Mesothelial cell of epicardium (in vitro differentiated cells): ENCODE measurements around the gene JOSD2. TPM values are rescaled to one million over a fixed set of nuclear protein-coding genes. Genes with fewer than 3 reads are reported as not detected.

Experiments used
- DNase-seq, 2 experiments: peaks; one replicate each; pipeline ENCODE4 v3.0.0; 2021; ENCODE audit warnings: low spot score in 2 of 2; ENCODE audit not compliant: unreplicated experiment in 2 of 2
- H3K27ac Mint-ChIP-seq: 2 replicates; pipeline ENCODE4 v1.8.0; 2021; ENCODE audit warnings: mixed read lengths
- H3K27me3 Mint-ChIP-seq: 2 replicates; pipeline ENCODE4 v1.8.0; 2021; ENCODE audit warnings: low read depth, mixed read lengths
- H3K36me3 Mint-ChIP-seq: 2 replicates; pipeline ENCODE4 v1.8.0; 2021; ENCODE audit warnings: mixed read lengths
- H3K4me1 Mint-ChIP-seq: 2 replicates; pipeline ENCODE4 v1.8.0; 2021; ENCODE audit warnings: mixed read lengths
- H3K4me3 Mint-ChIP-seq: 2 replicates; pipeline ENCODE4 v1.8.0; 2021; ENCODE audit warnings: mild to moderate bottlenecking, moderate library complexity, mixed read lengths
- H3K9me3 Mint-ChIP-seq: 2 replicates; pipeline ENCODE4 v1.8.0; 2021; ENCODE audit warnings: mixed read lengths
- total RNA-seq: library from RNA; stranded (reverse); gene quantifications from 3 replicates; pipeline ENCODE4 v1.2.1, GENCODE V29; 2021
- TF ChIP-seq, protein P1 (sequence below): fragments of 200-600 bp; sonication (generic); IDR thresholded peaks from one replicate; pipeline ENCODE4 v1.5.0; 2021; ENCODE audit warnings: antibody characterized with exemption; ENCODE audit not compliant: unreplicated experiment

The JOSD2 gene
- total RNA-seq, 1 donor from 2014 or later = 17.5 TPM

DNA sequence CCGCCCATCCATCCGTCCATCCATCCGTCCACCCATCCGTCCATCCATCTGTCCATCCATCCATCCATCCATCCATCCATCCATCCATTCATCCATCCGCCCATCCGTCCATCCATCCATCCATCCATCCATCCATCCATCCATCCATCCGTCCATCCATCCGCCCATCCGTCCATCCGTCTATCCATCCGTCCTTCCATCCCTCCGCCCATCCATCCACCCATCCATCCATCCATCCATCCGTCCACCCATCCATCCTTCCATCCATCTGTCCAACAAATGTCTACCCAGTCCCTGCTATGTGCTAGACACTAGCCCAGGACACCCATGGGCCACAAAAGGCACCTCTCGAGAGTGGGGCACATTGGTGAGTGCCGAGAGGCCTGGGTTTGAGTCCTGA is 41.5 kb upstream of the JOSD2 start:
- peaks cover 20% of the 10 kb centered on the region for H3K4me1 Mint-ChIP-seq
- DNase-seq = no peak
- peaks cover 83% of the 10 kb centered on the region for H3K27me3 Mint-ChIP-seq
- TF ChIP-seq, protein P1, sequence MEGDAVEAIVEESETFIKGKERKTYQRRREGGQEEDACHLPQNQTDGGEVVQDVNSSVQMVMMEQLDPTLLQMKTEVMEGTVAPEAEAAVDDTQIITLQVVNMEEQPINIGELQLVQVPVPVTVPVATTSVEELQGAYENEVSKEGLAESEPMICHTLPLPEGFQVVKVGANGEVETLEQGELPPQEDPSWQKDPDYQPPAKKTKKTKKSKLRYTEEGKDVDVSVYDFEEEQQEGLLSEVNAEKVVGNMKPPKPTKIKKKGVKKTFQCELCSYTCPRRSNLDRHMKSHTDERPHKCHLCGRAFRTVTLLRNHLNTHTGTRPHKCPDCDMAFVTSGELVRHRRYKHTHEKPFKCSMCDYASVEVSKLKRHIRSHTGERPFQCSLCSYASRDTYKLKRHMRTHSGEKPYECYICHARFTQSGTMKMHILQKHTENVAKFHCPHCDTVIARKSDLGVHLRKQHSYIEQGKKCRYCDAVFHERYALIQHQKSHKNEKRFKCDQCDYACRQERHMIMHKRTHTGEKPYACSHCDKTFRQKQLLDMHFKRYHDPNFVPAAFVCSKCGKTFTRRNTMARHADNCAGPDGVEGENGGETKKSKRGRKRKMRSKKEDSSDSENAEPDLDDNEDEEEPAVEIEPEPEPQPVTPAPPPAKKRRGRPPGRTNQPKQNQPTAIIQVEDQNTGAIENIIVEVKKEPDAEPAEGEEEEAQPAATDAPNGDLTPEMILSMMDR = no peak
- H3K9me3 Mint-ChIP-seq = no peaks in the 10 kb centered on the region
- H3K4me3 Mint-ChIP-seq = peak overlapping the region; percentile 26
- no peak overlapping the region for H3K27ac Mint-ChIP-seq
- no peaks in the 10 kb centered on the region for H3K36me3 Mint-ChIP-seq

DNA sequence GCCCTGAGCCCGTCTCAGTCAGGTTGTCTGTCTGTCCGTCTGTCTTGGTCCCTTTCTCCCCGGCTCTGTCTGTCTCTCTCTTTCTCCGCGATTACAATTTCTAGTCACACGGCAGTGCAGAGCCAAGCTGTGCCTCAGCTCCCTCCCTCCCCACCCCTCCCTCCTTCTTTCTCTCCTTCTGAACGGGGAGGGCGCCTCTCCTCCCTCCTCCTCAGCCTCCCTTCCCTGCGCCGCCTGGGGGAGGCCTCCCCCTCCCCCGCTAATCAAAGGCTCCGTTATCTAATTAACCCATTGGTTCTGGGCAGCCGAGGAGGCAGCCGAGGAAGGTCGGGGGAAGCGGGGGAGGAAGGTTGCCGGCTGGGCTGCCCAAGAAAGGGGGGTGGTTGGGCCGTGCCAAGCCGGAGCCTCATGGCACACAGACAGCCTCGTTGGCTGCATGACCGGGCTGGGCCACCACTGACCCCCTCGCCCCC is 40.8 kb upstream of the JOSD2 start:
- TF ChIP-seq, protein P1 = no peak
- Mint-ChIP-seq H3K36me3 (no peaks in the 10 kb centered on the region), H3K27me3 (peaks cover 83% of the 10 kb centered on the region), H3K4me3 (peak overlapping the region; percentile 70), H3K4me1 (peaks cover 15% of the 10 kb centered on the region), H3K27ac (no peak overlapping the region), H3K9me3 (no peaks in the 10 kb centered on the region)
- DNase-seq = no peak

DNA sequence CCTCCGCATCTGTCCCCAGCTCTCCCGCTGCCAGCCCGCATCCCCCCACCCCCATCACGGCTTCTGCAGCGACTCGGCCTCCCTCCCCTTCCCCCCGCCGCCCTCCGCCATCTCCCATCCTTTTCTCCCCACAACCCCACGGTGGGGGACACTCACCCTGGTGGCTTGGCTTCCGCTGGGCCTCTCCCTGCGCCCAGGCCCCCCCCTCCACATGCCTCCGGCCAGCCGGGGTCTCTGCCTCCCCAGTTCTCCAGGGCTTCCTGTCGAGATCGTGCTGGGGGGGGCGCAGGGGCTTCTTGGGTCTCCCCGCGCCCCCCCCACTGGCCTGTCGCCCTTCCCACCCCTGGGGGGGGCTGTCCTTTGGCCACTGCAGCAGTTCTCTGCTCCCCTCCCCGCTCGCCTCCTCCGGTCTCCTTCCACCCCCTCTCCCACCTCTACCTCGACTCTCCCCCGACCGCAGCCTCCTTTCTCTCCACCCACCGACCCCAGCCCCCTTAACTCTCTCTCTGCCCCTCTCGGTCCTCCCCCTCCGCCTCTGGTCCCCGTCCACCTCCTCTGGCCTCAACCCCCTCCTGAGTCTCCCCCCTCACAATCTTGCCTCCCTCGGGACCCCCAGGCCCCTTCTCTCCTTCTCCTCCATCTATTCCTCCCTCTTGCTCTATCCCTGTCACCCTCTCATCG is 40.2 kb upstream of the JOSD2 start:
- Mint-ChIP-seq H3K27me3 (peaks cover 83% of the 10 kb centered on the region), H3K9me3 (no peaks in the 10 kb centered on the region), H3K4me3 (peak overlapping the region; percentile 70), H3K36me3 (no peaks in the 10 kb centered on the region), H3K4me1 (peaks cover 10% of the 10 kb centered on the region), H3K27ac (no peak overlapping the region)
- DNase-seq = no peak
- TF ChIP-seq, protein P1 = no peak

DNA sequence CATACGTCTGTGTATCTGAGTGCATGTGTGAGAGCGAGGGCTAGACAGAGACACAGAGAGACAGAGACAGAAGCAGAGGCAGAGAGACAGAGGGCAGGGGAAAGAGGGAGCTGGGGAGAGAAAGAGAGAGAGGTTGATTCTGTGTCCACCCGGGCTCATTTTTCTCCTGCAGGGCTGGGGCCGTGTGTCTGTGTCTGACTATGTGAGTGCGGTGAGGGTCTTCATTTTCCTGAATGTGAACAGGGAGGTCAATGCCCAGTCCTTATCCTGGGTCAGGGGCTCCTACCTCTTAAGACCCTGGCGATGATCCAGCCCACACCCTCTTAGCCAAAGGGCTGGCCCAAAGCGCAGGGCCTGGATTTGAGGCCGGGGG is 39.6 kb upstream of the JOSD2 start:
- H3K4me3 Mint-ChIP-seq = peak overlapping the region; percentile 70
- H3K27ac Mint-ChIP-seq = no peak overlapping the region
- no peaks in the 10 kb centered on the region for H3K9me3 Mint-ChIP-seq
- TF ChIP-seq, protein P1 = no peak
- DNase-seq = no peak
- H3K27me3 Mint-ChIP-seq = peaks cover 78% of the 10 kb centered on the region
- H3K4me1 Mint-ChIP-seq = peaks cover 10% of the 10 kb centered on the region
- no peaks in the 10 kb centered on the region for H3K36me3 Mint-ChIP-seq

DNA sequence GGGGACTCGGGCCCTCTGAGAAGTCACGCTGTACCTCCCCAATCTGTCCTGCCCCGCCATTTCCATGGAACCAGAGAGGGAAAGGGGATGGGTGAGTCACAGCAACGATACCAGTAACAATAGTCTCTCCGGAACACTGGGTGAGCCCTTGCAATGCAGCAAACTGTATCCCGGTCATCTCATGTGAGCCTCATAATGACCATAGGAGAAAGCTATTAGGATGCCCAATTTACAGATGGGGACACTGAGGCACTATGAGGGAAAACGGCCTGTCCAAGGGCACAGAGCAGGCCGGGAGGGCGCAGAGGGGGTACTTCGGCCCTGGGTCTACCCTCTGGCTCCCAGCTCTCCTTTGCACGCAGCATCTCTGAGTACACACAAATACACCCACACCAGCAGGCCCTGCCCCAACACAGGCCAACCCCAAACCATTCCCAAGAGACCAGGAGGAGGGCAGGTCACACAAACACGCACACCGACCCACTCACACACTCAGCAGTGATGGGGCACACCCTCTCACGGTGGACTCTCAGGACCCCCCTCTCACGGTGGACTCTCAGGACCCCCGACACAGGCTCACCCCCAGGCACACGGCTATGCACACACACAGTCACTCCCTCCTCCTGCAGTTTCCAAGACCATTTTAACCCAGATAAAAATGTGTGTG is 39.1 kb upstream of the JOSD2 start:
- DNase-seq = no peak
- Mint-ChIP-seq H3K27ac (no peak overlapping the region), H3K36me3 (no peaks in the 10 kb centered on the region), H3K4me3 (peak overlapping the region; percentile 70), H3K9me3 (no peaks in the 10 kb centered on the region), H3K27me3 (peaks cover 75% of the 10 kb centered on the region), H3K4me1 (peaks cover 10% of the 10 kb centered on the region)
- TF ChIP-seq, protein P1 = no peak
